GM19099 (cell line): ENCODE results near the gene RASD1.

Experiments
- POLR2A ChIP-seq: IDR thresholded peaks from 3 replicates; pipeline ENCODE4 v1.6.1; 2011; ENCODE audit warnings: low read depth; ENCODE audit not compliant: insufficient read length; ENCODE audit errors: extremely low read depth

The RASD1 gene

DNA sequence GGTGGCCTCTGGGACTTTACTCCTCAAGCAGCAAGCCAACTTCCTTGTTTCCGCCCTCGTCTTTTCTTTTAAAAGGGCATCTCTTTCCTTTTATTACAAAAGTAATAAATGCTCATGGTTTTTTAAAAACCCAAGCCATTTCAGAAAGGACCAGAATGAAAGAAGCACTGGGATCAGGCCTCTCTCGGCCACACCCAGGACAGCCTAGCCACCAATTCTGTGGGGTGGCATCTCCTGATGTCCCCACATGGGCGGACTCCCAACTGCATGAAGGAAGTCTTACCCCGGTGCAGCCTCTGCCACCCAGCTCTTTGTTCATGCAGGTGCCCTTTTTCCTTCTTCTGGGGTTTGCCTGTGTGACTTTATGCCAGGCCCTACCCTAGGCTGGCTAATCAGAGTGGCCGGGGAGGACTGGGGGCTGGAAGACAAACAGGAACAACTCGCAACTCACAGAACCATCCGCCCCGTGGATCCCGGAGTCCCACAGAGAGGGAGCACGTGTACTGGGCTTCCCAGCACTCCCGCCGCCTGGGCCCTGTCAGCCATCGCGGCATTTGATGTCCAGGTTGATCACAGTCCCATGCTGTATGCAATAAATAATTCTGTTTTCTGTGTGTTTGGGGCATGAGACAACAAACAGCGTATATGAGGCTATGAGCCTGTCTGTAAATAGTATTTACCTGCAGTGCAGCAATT, 2.6 kb upstream of the RASD1 start:
- TF ChIP-seq POLR2A: no peak

GRCh38 chr17:17497845-17498520, 1.8 kb upstream of the RASD1 start:
- TF ChIP-seq POLR2A: no peak

- no peak for TF ChIP-seq POLR2A
Observed at GRCh38 chr17:17497065-17497844, 1.1 kb upstream of the RASD1 start.

- TF ChIP-seq POLR2A: no peak
Observed at GRCh38 chr17:17495536-17496188, 533 bp downstream of the RASD1 start.

- no peak for TF ChIP-seq POLR2A
Observed at GRCh38 chr17:17494870-17495535, 1.2 kb downstream of the RASD1 start.

GRCh38 chr17:17494499-17494869, 1.7 kb downstream of the RASD1 start:
- TF ChIP-seq POLR2A: no peak

- no peak for TF ChIP-seq POLR2A
Observed at GRCh38 chr17:17493986-17494466, 2.2 kb downstream of the RASD1 start.

GRCh38 chr17:17493249-17493985, 2.8 kb downstream of the RASD1 start:
- TF ChIP-seq POLR2A: no peak

DNA sequence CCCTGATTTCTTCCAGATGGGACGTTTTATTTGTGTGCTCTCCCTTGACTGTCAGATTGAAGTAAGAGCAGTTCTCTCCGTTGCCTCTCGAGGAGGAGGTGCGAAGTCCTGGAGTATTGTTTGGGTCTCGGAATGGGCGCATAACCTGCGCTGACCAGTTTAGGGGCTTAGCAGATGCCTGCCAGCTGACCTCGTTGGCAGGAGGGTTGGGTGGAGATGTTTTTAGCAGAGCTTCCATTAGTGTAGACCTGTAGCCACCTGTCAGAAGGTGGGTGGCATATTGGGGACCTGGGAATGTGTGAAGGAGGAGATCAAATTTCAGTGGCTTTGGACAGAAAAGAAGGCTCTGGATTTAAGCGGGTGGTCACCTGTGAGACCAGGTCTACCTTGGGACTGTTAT, 3.6 kb downstream of the RASD1 start:
- no peak for TF ChIP-seq POLR2A

DNA sequence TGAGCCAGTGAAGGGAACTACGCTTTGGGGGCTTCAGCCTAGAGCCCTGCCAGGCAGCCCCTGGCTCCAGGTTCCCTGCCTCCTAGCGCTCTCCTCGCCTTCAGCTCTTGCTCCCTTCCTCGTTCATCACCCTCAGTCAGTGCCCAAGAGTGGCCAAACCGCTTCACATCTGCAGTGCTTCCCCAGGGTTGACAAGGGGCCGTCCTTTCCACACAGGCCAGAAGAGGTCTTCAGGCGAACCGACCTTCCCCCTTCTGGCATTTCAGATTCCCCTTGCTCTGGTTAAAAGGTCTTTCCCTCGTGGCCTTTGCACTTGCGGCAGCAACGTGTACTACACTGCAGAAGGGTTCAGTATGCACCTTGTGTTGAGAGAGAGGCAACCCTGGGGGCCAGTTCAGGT, 4.1 kb downstream of the RASD1 start:
- no peak for TF ChIP-seq POLR2A

DNA sequence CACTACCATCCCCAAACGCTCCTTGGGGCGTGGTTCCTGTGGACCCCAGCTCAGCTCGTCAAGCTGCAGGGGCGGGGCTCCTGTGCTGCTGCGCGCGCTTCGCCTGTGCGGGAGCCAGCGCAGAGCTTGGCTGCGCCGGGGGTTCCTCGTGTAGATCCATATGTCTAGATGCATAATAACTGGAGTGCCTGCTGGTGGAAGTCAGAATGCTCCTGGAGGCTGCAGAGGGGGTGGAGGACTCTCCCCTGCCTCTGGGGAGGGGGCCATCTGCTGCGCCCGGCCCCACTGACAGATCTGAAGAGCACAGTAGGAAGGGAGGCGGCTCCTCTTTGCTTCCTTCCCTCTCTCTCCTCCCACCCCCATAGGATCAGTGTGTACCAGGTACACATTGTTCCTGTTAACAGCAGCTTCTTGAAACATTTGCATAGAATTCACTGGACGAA, 4.6 kb downstream of the RASD1 start:
- TF ChIP-seq POLR2A: no peak

- no peak for TF ChIP-seq POLR2A
Observed at GRCh38 chr17:17491031-17491471, 5.1 kb downstream of the RASD1 start.

- no peak for TF ChIP-seq POLR2A
Observed at GRCh38 chr17:17487998-17488397, 8.2 kb downstream of the RASD1 start.

- TF ChIP-seq POLR2A: no peak
Observed at GRCh38 chr17:17485420-17485819, 10.8 kb downstream of the RASD1 start.
